Renal cortical epithelial cell (primary cell): ENCODE measurements around the gene CORT. TPM values are rescaled to one million over a fixed set of nuclear protein-coding genes. Genes with fewer than 3 reads are reported as not detected.

Source experiments
- DNase-seq: peaks from one replicate; pipeline ENCODE4 v3.0.0-alpha.2; 2011; ENCODE audit warnings: low read depth
- total RNA-seq: library from RNA; depleted of rRNA; stranded (reverse); fragments of >200 nt; gene quantifications from 2 replicates; pipeline ENCODE4 v1.2.3, GENCODE V29; 2014

Gene CORT
- total RNA-seq, 1 donor from 2014 or later, result not detected

GRCh38 chr1:10474613-10475507 is 25.0 kb downstream of the CORT start, which contains the start of gene PEX14:
Gene PEX14, plus strand, starts transcription at chr1:10474950. Its CDS starts 17 bp downstream, at chr1:10474967.
- peak; percentile 66 for DNase-seq

- DNase-seq, result no peak
These were observed 25.7 kb downstream of the CORT start for GRCh38 chr1:10475510-10475909.

GRCh38 chr1:10479296-10479695 is 29.5 kb downstream of the CORT start:
- DNase-seq, result no peak

GRCh38 chr1:10480614-10481013 is 30.8 kb downstream of the CORT start:
- no peak for DNase-seq

- no peak for DNase-seq
These were observed 34.7 kb downstream of the CORT start for GRCh38 chr1:10484521-10484920.

GRCh38 chr1:10489291-10490055 is 39.6 kb downstream of the CORT start:
- DNase-seq, result no peak

- DNase-seq, result no peak
These were observed 40.6 kb downstream of the CORT start for GRCh38 chr1:10490286-10490970.

GRCh38 chr1:10494418-10494753 is 44.6 kb downstream of the CORT start:
- DNase-seq, result no peak

- peak; percentile 79 for DNase-seq
These were observed 45.1 kb downstream of the CORT start for GRCh38 chr1:10494754-10495474.

GRCh38 chr1:10495475-10495817 is 45.6 kb downstream of the CORT start:
- no peak for DNase-seq

- DNase-seq, result peak; percentile 95
These were observed 46.1 kb downstream of the CORT start for GRCh38 chr1:10495952-10496351.

GRCh38 chr1:10497109-10497508 is 47.3 kb downstream of the CORT start:
- no peak for DNase-seq

- DNase-seq, result no peak
These were observed 48.4 kb downstream of the CORT start for GRCh38 chr1:10498231-10498630.

Other genes with a start within 250 kb of the CORT start
- gene KIF1B, start 239.5 kb upstream of the CORT start, total RNA-seq, result 26.0 and 54.8 TPM in 2 replicates
- 80.4 and 87.1 TPM in 2 replicates for gene PGD, start 51.0 kb upstream of the CORT start, total RNA-seq
- 7.6 and 16.7 TPM in 2 replicates for gene CENPS, start 19.6 kb upstream of the CORT start, total RNA-seq
- 61.6 and 69.3 TPM in 2 replicates for gene DFFA, start 22.5 kb downstream of the CORT start, total RNA-seq
- 10.2 and 26.1 TPM in 2 replicates for gene PEX14, start 24.9 kb downstream of the CORT start, total RNA-seq